ENCODE data around the gene CHD9. TPM values are rescaled to one million over a fixed set of nuclear protein-coding genes. Genes with fewer than 3 reads are reported as not detected.

Gene CHD9
- total RNA-seq, 2 experiments from 2014 or later = 9.4 to 9.7 TPM

DNA sequence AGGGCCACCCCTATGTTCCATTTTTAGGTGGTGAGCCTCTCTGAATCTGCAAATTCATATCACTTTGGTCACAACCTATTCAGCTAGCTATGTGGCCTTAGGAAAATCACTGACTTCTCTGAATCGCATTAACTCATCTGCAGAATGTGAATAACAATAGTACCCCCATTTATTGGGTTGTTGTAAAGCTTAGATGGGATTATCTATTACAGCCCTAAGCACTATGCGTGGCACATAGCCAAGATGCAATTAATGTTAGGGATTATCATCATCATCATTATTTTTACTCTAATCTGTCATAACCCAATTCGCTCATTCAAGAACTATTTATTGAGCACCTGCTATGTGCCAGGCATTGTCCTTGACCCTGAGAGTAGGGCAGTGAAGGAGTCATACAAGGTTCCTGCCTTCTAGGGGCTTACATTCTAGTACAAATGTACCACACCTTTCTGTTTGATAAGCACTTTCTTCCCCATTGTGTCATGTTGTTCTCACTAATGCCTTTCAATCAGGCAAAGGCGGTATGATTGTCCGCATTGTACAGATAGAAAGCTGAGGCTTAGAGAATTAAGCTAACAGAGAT, 38.5 kb downstream of the CHD9 start:
- H3K27ac Mint-ChIP-seq = no peak overlapping the region
- no peaks in the 10 kb centered on the region for H3K9me3 Mint-ChIP-seq
- no peak for DNase-seq
- CTCF ChIA-PET = no interaction called here
- peaks cover 2% of the 10 kb centered on the region for H3K27me3 Mint-ChIP-seq (ENCODE audit: low read depth)
- no peak overlapping the region for H3K4me3 Mint-ChIP-seq
- intact Hi-C loops (cut with micrococcal nuclease) = no loop called here
- H3K36me3 Mint-ChIP-seq (ENCODE audit: low read depth) = no peaks in the 10 kb centered on the region
- peaks cover 10% of the 10 kb centered on the region for H3K4me1 Mint-ChIP-seq (ENCODE audit: low read depth)

DNA sequence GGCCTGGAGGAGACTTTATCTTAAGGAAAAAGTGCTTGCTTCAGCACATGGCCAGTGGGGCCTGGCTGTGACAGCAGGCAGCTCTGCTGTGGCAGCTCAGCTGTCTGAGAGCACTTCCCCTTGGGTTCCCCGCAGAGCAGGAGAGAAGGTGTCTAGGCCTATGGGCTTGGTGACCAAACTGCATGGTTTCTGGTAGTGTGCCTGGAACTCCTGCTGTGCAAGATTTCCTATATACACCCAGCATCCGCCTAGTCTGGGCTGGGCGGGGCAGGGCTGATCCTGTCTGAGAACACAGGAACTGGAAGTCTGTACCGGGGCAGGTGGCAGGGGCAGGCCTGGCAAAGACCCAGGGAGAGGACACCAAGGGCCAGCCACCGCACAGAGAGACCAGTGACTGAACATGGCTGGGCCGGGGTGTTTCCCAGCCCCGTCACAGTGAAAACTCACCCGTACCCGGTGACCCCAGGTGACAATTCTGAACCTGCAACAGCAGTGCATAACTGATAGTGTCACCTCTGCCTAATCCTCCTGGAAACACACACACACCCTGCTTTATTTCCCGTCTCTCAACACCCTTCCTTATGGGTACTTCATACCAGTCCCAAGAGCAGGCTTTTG, 39.3 kb downstream of the CHD9 start:
- no peaks in the 10 kb centered on the region for H3K36me3 Mint-ChIP-seq (ENCODE audit: low read depth)
- H3K27me3 Mint-ChIP-seq (ENCODE audit: low read depth) = peaks cover 2% of the 10 kb centered on the region
- no peaks in the 10 kb centered on the region for H3K9me3 Mint-ChIP-seq
- peak; percentile 14 for DNase-seq
- peaks cover 15% of the 10 kb centered on the region for H3K4me1 Mint-ChIP-seq (ENCODE audit: low read depth)
- no peak overlapping the region for H3K27ac Mint-ChIP-seq
- CTCF ChIA-PET = no interaction called here
- intact Hi-C loops (cut with micrococcal nuclease) = no loop called here
- H3K4me3 Mint-ChIP-seq = no peak overlapping the region

DNA sequence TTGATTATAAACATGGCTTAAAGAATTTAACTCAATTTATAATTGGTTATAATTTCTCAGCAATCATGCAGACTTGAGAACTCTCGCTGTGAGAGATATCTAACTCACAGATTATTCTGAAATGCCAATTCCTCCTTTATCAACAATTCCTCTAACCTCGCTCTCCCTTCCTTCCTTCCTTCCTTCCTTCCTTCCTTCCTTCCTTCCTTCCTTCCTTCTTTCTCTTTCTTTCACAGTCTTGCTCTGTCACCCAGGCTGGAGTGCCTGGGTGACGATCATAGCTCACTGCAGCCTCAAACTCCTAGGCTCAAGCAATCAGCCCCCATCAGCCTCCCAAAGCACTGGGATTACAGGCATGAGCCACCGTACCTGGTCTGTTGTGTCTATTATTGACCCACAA, 42.4 kb downstream of the CHD9 start:
- no peak for DNase-seq
- H3K36me3 Mint-ChIP-seq (ENCODE audit: low read depth) = no peaks in the 10 kb centered on the region
- intact Hi-C loops (cut with micrococcal nuclease) = no loop called here

DNA sequence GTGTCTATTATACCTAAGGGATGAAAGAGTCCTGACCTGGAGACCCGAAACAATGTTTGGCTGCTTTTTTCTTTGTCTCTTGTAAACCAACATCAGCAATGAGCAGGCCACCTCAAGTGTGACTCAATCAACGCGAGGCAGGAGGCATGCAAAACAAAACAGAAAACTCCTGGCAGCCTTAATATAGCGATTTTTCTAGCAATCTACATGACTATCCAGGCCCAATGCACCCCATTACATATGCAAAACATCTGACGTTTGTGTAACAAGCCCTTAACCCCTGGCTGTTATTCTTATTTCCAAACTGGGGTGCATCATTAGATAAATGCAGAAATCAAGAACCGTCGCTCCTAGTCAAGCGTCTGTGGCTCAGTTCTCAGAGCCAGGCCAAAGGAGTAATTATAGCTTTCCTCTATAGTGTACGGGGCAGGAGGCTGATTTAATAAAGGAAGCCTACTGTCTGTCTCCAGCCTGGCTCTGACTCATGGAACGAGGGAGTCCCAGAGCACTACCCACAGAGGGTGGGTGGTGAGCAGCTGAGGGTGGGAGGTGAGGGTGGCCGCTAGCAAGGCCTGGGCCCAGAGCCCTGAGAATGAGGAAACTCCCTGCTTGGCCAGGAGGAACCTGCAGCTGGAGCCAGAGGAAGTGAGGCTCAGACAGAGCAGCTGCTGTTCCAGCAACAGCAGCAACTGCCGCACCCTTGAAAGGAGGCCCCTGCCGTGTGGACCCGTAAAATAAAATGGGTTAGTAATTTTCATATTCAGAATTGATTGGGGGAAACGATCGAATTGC, 43.9 kb downstream of the CHD9 start:
- Mint-ChIP-seq H3K9me3 (no peaks in the 10 kb centered on the region), H3K27ac (peak overlapping the region; percentile 54), H3K4me3 (peak overlapping the region; percentile 79), H3K4me1 (ENCODE audit: low read depth) (peaks cover 14% of the 10 kb centered on the region), H3K36me3 (ENCODE audit: low read depth) (no peaks in the 10 kb centered on the region), H3K27me3 (ENCODE audit: low read depth) (no peaks in the 10 kb centered on the region)
- intact Hi-C loops (cut with micrococcal nuclease) = loop anchor here (1.0 kb wide), 2 partner anchors 32 to 43 kb away; no protein-coding TSS in a partner anchor
- peak; percentile 37 for DNase-seq
- CTCF ChIA-PET = interaction anchor here (0.6 to 1.4 kb wide), 3 partner anchors 43 to 317 kb away, joined by 3 to 6 read pairs (median 4); partner anchors contain the start of gene CHD9

More for the DNA sequence above, 42.4 kb downstream of the CHD9 start:
- Mint-ChIP-seq H3K9me3 (no peaks in the 10 kb centered on the region), H3K4me1 (ENCODE audit: low read depth) (peaks cover 14% of the 10 kb centered on the region), H3K4me3 (no peak overlapping the region), H3K27me3 (ENCODE audit: low read depth) (no peaks in the 10 kb centered on the region), H3K27ac (no peak overlapping the region)
- CTCF ChIA-PET = no interaction called here

DNA sequence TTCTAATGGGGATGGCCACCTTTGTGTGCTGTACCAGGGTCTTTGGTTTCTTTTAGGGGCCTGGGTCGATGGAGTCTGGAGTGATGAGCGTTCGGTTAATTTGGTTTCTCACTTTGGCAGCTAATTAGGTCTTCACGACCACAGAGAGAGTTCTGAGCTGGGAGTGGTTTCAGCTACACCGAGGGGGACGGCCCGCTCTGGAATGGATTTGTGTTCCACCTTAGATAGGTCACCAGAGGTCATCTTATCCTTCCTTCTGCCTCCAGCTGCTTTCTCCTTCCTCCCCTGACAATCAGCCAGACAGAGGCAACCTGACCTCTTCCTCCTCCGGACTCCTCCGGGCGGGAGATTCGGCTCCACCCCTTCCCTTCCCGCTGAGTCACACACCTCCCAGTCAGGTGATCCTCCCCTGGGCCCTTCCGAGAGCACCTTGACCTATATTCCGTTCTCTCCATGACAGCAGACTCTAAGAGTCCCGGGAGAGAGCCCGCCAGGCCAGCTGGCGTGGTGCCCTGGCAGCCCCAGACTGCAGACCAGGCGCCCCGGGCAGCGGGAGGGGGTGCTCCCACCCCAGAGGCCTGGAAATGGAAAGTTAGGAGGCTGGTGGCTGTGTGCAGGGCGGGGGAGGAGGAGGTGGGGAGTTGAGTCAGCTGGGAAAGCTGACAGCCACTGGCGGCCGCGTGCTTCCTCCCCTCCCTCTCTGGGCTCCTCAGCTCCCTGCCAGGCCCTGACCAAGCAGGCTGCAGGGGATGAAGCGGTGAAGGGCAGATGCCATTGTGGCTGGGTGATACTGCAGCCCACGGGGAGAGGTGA, 44.7 kb downstream of the CHD9 start:
- no peaks in the 10 kb centered on the region for H3K9me3 Mint-ChIP-seq
- peak; percentile 68 for DNase-seq
- no peaks in the 10 kb centered on the region for H3K36me3 Mint-ChIP-seq (ENCODE audit: low read depth)
- H3K4me3 Mint-ChIP-seq = peak overlapping the region; percentile 79
- H3K27ac Mint-ChIP-seq = peak overlapping the region; percentile 54
- intact Hi-C loops (cut with micrococcal nuclease) = loop anchor here (1.0 kb wide), 2 partner anchors 31 to 44 kb away; no protein-coding TSS in a partner anchor
- CTCF ChIA-PET = interaction anchor here (0.6 to 1.4 kb wide), 2 partner anchors 44 to 730 kb away, joined by 3 to 6 read pairs; partner anchors contain the start of gene CHD9
- peaks cover 14% of the 10 kb centered on the region for H3K4me1 Mint-ChIP-seq (ENCODE audit: low read depth)
- H3K27me3 Mint-ChIP-seq (ENCODE audit: low read depth) = peaks cover 2% of the 10 kb centered on the region

DNA sequence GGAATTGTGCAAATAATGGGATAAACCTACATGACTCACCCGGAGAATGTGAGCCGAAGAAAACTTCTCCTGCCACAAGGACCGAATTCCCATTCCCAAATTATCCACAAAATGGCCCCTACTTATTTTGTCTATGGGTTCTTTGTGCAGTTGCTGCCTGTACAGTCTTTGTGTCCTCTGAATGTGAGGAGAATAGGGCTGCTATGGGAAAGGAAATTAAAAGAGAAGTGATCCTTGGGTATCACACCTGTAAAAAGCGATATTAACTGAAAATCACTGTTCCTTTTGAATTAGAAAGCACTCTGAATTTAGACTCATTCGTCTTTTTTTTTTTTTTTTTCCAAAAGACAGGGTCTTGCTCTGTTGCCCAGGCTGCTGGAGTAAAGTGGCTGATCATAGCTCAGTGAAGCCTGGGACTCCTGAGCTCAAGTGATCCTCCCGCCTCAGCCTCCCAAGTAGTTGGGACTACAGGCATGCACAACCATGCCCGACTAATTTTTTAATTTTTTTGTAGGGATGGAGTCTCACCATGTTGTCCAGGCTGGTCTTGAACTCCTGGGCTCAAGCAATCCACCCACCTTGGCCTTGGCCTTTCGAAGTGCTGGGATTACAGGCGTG, 45.4 kb downstream of the CHD9 start:
- peaks cover 14% of the 10 kb centered on the region for H3K4me1 Mint-ChIP-seq (ENCODE audit: low read depth)
- H3K27ac Mint-ChIP-seq = no peak overlapping the region
- intact Hi-C loops (cut with micrococcal nuclease) = no loop called here
- peak overlapping the region; percentile 79 for H3K4me3 Mint-ChIP-seq
- no peaks in the 10 kb centered on the region for H3K9me3 Mint-ChIP-seq
- no peaks in the 10 kb centered on the region for H3K36me3 Mint-ChIP-seq (ENCODE audit: low read depth)
- H3K27me3 Mint-ChIP-seq (ENCODE audit: low read depth) = peaks cover 2% of the 10 kb centered on the region
- DNase-seq = no peak
- CTCF ChIA-PET = interaction anchor here (0.6 to 1.4 kb wide), 3 partner anchors 20 to 730 kb away, joined by 3 to 6 read pairs (median 3); partner anchors contain the start of gene CHD9

DNA sequence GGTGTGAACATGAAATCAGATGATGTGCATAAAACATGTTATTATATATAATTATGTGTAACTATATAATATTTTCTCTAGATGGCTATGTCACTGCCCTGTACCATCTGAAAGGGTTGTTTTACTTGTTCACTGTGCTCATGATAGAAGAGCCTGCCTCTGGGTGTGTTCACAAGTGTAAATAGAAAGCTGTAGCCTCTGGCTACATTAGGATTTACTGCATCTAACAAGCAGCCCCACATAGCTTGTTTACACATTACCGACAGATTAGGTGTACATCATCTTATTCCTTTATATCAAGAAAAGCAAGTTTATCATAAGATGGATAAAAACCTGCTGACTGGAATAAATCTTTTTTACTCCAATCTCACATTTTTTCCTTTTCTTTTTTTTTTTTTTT, 46.1 kb downstream of the CHD9 start:
- Mint-ChIP-seq H3K27ac (no peak overlapping the region), H3K4me3 (no peak overlapping the region), H3K9me3 (no peaks in the 10 kb centered on the region), H3K27me3 (ENCODE audit: low read depth) (peaks cover 2% of the 10 kb centered on the region), H3K36me3 (ENCODE audit: low read depth) (no peaks in the 10 kb centered on the region), H3K4me1 (ENCODE audit: low read depth) (peaks cover 14% of the 10 kb centered on the region)
- CTCF ChIA-PET = interaction anchor here (0.6 kb wide), 1 partner anchor 19 kb away, joined by 3 read pairs; no protein-coding TSS in a partner anchor
- DNase-seq = no peak
- intact Hi-C loops (cut with micrococcal nuclease) = no loop called here

DNA sequence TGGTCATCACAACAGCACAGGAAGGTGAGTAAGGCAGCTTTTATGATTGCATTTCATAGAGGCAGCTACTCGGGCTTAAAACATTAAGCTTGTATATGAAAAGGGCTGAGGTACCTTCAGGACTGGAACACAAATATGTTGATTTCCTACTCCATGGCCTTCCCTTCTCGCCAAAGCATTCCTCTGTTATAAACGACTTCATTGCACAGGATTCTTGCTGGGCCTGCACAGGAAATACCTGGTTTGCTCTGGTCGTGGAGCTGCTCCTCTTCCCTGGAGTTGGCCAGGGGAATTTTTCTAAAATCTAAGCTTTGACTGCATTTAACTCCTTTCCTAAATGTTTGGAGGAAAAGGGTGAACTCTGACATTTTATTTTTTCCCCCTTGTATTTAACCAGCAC, 49.0 kb downstream of the CHD9 start:
- intact Hi-C loops (cut with micrococcal nuclease) = no loop called here

DNA sequence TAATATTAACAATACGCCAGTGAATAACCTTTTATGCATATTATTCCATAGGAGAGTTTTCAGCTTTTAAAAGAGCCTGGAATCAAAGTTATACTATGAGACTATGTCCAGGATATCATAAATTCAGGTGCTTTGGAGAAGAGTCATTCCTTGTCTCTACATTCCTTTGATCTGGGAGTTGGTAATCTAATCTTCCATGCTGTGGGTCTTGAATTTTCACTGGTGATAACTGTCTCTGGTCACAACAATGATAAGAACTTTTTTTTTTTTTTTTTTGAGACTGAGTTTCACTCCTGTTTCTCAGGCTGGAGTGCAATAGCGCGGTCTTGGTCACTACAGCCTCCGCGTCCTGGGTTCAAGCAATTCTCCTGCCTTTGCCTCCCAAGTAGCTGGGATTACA, 50.8 kb downstream of the CHD9 start:
- intact Hi-C loops (cut with micrococcal nuclease) = no loop called here
- Mint-ChIP-seq H3K9me3 (no peaks in the 10 kb centered on the region), H3K4me1 (ENCODE audit: low read depth) (no peaks in the 10 kb centered on the region), H3K4me3 (no peak overlapping the region), H3K27me3 (ENCODE audit: low read depth) (peaks cover 2% of the 10 kb centered on the region), H3K27ac (no peak overlapping the region), H3K36me3 (ENCODE audit: low read depth) (no peaks in the 10 kb centered on the region)
- CTCF ChIA-PET = no interaction called here
- no peak for DNase-seq

More for the DNA sequence above, 49.0 kb downstream of the CHD9 start:
- peaks cover 2% of the 10 kb centered on the region for H3K27me3 Mint-ChIP-seq (ENCODE audit: low read depth)
- CTCF ChIA-PET = no interaction called here
- H3K36me3 Mint-ChIP-seq (ENCODE audit: low read depth) = no peaks in the 10 kb centered on the region
- H3K27ac Mint-ChIP-seq = no peak overlapping the region
- no peak for DNase-seq
- peaks cover 12% of the 10 kb centered on the region for H3K4me1 Mint-ChIP-seq (ENCODE audit: low read depth)
- H3K4me3 Mint-ChIP-seq = no peak overlapping the region
- H3K9me3 Mint-ChIP-seq = no peaks in the 10 kb centered on the region

DNA sequence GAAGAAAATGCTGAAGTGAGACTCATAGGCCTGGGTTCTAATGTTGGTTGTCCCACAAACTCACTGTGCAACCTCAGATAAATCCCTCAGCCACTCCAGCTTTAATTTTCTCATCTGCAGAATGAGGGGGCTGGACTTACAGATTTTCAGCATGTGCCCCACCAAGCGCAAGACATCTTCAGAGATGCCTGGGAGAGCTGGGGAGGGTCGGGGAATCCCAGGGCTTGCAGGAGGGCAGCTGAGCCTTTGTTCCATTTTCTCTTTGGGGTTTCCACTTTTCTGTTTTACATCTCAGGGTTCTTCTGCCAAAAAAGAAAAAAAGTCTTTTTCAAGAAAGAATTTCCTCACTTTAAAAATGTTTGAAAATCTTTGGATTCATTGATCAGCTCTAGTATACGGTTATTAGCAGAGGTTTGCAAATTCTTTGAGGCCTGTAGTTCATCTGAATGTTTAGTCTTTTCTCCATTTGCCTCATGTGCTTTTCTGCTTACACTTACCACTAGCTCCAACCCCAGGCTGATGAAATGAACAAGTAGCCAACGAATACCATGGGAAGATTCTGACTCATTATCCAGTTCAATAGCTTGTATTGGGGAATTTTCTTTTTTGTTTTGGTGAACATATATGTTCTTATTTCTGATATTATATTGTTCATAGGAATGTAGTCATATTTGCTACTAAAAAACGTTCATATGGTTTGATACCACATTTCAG, 56.4 kb downstream of the CHD9 start:
- H3K4me3 Mint-ChIP-seq = no peak overlapping the region

DNA sequence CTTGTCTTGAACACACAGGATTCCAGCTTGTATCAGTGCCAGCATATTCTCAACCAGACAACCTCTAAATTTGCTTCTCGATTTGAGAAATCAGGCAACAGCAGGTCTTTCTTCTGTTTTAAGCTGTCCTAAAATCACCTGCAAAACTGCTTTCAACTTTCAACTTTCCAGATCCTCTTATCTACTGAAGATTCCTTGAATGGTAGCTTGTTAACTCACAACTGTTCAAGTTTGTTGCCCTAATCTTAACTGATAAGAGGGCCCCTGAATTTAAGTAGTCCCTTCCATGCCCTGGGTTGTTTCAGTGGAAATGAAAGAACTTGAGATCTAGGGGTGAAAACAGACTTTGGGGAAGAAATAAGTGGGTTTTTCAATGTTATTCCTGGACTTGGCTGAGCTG, 57.2 kb downstream of the CHD9 start:
- CTCF ChIA-PET = interaction anchor here (1.2 kb wide), 1 partner anchor 29 kb away, joined by 3 read pairs; no protein-coding TSS in a partner anchor
- Mint-ChIP-seq H3K4me1 (ENCODE audit: low read depth) (peaks cover 3% of the 10 kb centered on the region), H3K36me3 (ENCODE audit: low read depth) (no peaks in the 10 kb centered on the region), H3K27ac (no peak overlapping the region), H3K9me3 (no peaks in the 10 kb centered on the region), H3K27me3 (ENCODE audit: low read depth) (no peaks in the 10 kb centered on the region), H3K4me3 (no peak overlapping the region)
- no peak for DNase-seq
- intact Hi-C loops (cut with micrococcal nuclease) = no loop called here

More for the DNA sequence above, 56.4 kb downstream of the CHD9 start:
- Mint-ChIP-seq H3K27ac (no peak overlapping the region), H3K4me1 (ENCODE audit: low read depth) (peaks cover 3% of the 10 kb centered on the region), H3K27me3 (ENCODE audit: low read depth) (no peaks in the 10 kb centered on the region), H3K9me3 (no peaks in the 10 kb centered on the region), H3K36me3 (ENCODE audit: low read depth) (no peaks in the 10 kb centered on the region)
- intact Hi-C loops (cut with micrococcal nuclease) = no loop called here
- CTCF ChIA-PET = no interaction called here
- DNase-seq = no peak

All from activated naive CD4-positive, alpha-beta T cell treated with anti-CD3 and anti-CD28 coated beads for 36 hours (primary cell).